ENCODE results near the gene TRIM9.

Gene TRIM9

GRCh38 chr14:50951032-50951431 lies 143.9 kb downstream of the TRIM9 start:
- TF ChIP-seq CTCF (IDR thresholded peaks at IDR 0.05; ENCODE audit: low read depth, low read length) = no peak
- H3K4me1 ChIP-seq = peaks cover 10% of the 10 kb centered on the region
- no peaks in the 10 kb centered on the region for H3K9me3 ChIP-seq
- no peak overlapping the region for H3K4me3 ChIP-seq (ENCODE audit: low read depth, low read length)
- DNase-seq = no peak
- no peaks in the 10 kb centered on the region for H3K36me3 ChIP-seq
- no peaks in the 10 kb centered on the region for H3K27me3 ChIP-seq

- TF ChIP-seq CTCF (IDR thresholded peaks at IDR 0.05; ENCODE audit: low read depth, low read length) = no peak
- no peak overlapping the region for H3K4me3 ChIP-seq (ENCODE audit: low read depth, low read length)
- H3K4me1 ChIP-seq = no peaks in the 10 kb centered on the region
- no peak for DNase-seq
- no peaks in the 10 kb centered on the region for H3K9me3 ChIP-seq
- H3K36me3 ChIP-seq = no peaks in the 10 kb centered on the region
- no peaks in the 10 kb centered on the region for H3K27me3 ChIP-seq
Observed at GRCh38 chr14:50948205-50948604, 146.7 kb downstream of the TRIM9 start.

GRCh38 chr14:50947446-50947845 lies 147.5 kb downstream of the TRIM9 start:
- Histone ChIP-seq H3K9me3 (no peaks in the 10 kb centered on the region), H3K27me3 (no peaks in the 10 kb centered on the region), H3K36me3 (no peaks in the 10 kb centered on the region), H3K4me1 (no peaks in the 10 kb centered on the region), H3K4me3 (ENCODE audit: low read depth, low read length) (no peak overlapping the region)
- DNase-seq = no peak
- TF ChIP-seq CTCF (IDR thresholded peaks at IDR 0.05; ENCODE audit: low read depth, low read length) = no peak

GRCh38 chr14:50946234-50946935 lies 148.5 kb downstream of the TRIM9 start:
- H3K4me3 ChIP-seq (ENCODE audit: low read depth, low read length) = no peak overlapping the region
- no peak for TF ChIP-seq CTCF (IDR thresholded peaks at IDR 0.05; ENCODE audit: low read depth, low read length)
- H3K36me3 ChIP-seq = no peaks in the 10 kb centered on the region
- H3K9me3 ChIP-seq = no peaks in the 10 kb centered on the region
- H3K27me3 ChIP-seq = no peaks in the 10 kb centered on the region
- DNase-seq = no peak
- H3K4me1 ChIP-seq = no peaks in the 10 kb centered on the region

- DNase-seq = peak; percentile 25
- H3K4me3 ChIP-seq (ENCODE audit: low read depth, low read length) = peak overlapping the region; percentile 87
- no peaks in the 10 kb centered on the region for H3K9me3 ChIP-seq
- no peaks in the 10 kb centered on the region for H3K36me3 ChIP-seq
- no peaks in the 10 kb centered on the region for H3K27me3 ChIP-seq
- TF ChIP-seq CTCF (IDR thresholded peaks at IDR 0.05; ENCODE audit: low read depth, low read length) = no peak
- no peaks in the 10 kb centered on the region for H3K4me1 ChIP-seq
Observed at GRCh38 chr14:50944647-50945413, 150.1 kb downstream of the TRIM9 start.

Measured in BE2C (cell line).